Natural killer cell treated with Interleukin-12 subunit alpha and Interleukin-12 subunit beta and Interleukin-15 and Interleukin-18, amount 100 ng/mL, for 72 hours (primary cell): ENCODE data around the gene GMIP. TPM values are rescaled to one million over a fixed set of nuclear protein-coding genes. Genes with fewer than 3 reads are reported as not detected.
"Not testable (repeated sequence)": the region's sequence is repeated elsewhere in the genome, so short reads cannot be mapped to it uniquely, and the experiment has no call there.

Source experiments
- ATAC-seq, 2 donors: fragments of 150-1000 bp; cut with Tn5 transposase in 1 of 2; sonication (Bioruptor Pico), chemical (Tn5 transposase) in 1 of 2; 2 replicates each; pipeline ENCODE4 v1.10.0; 2021
- DNase-seq: peaks from one replicate; pipeline ENCODE4 v3.0.0; 2022; ENCODE audit warnings: low spot score
- H3K27ac Mint-ChIP-seq, 2 donors: 1 replicate in 1 of 2; 2 replicates in 1 of 2; pipeline ENCODE4 v1.8.0; 2022; ENCODE audit warnings: mixed read lengths in 2 of 2, mild to moderate bottlenecking in 1 of 2, moderate library complexity in 1 of 2
- H3K27me3 Mint-ChIP-seq, 2 donors: 1 replicate in 1 of 2; 2 replicates in 1 of 2; pipeline ENCODE4 v1.8.0; 2022; ENCODE audit warnings: mixed read lengths in 2 of 2
- H3K36me3 Mint-ChIP-seq: one replicate; pipeline ENCODE4 v1.8.0; 2022; ENCODE audit warnings: mixed read lengths
- H3K4me1 Mint-ChIP-seq, 2 donors: 1 replicate in 1 of 2; 2 replicates in 1 of 2; pipeline ENCODE4 v1.8.0; 2022; ENCODE audit warnings: low read depth in 2 of 2, mixed read lengths in 2 of 2, mild to moderate bottlenecking in 1 of 2
- H3K4me3 Mint-ChIP-seq: one replicate; pipeline ENCODE4 v1.8.0; 2022; ENCODE audit warnings: mixed read lengths
- H3K9me3 Mint-ChIP-seq: 2 replicates; pipeline ENCODE4 v1.8.0; 2022; ENCODE audit warnings: mixed read lengths
- total RNA-seq, 2 donors: library from RNA; stranded (reverse); gene quantifications; one replicate each; pipeline ENCODE4 v1.2.3, GENCODE V29; 2022

GMIP gene, protein sequence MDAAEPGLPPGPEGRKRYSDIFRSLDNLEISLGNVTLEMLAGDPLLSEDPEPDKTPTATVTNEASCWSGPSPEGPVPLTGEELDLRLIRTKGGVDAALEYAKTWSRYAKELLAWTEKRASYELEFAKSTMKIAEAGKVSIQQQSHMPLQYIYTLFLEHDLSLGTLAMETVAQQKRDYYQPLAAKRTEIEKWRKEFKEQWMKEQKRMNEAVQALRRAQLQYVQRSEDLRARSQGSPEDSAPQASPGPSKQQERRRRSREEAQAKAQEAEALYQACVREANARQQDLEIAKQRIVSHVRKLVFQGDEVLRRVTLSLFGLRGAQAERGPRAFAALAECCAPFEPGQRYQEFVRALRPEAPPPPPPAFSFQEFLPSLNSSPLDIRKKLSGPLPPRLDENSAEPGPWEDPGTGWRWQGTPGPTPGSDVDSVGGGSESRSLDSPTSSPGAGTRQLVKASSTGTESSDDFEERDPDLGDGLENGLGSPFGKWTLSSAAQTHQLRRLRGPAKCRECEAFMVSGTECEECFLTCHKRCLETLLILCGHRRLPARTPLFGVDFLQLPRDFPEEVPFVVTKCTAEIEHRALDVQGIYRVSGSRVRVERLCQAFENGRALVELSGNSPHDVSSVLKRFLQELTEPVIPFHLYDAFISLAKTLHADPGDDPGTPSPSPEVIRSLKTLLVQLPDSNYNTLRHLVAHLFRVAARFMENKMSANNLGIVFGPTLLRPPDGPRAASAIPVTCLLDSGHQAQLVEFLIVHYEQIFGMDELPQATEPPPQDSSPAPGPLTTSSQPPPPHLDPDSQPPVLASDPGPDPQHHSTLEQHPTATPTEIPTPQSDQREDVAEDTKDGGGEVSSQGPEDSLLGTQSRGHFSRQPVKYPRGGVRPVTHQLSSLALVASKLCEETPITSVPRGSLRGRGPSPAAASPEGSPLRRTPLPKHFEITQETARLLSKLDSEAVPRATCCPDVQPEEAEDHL
- 100 to 1,000 TPM in 1 of 2 donors, 10 to 100 TPM in 1; 87.2 to 112 TPM for total RNA-seq

DNA sequence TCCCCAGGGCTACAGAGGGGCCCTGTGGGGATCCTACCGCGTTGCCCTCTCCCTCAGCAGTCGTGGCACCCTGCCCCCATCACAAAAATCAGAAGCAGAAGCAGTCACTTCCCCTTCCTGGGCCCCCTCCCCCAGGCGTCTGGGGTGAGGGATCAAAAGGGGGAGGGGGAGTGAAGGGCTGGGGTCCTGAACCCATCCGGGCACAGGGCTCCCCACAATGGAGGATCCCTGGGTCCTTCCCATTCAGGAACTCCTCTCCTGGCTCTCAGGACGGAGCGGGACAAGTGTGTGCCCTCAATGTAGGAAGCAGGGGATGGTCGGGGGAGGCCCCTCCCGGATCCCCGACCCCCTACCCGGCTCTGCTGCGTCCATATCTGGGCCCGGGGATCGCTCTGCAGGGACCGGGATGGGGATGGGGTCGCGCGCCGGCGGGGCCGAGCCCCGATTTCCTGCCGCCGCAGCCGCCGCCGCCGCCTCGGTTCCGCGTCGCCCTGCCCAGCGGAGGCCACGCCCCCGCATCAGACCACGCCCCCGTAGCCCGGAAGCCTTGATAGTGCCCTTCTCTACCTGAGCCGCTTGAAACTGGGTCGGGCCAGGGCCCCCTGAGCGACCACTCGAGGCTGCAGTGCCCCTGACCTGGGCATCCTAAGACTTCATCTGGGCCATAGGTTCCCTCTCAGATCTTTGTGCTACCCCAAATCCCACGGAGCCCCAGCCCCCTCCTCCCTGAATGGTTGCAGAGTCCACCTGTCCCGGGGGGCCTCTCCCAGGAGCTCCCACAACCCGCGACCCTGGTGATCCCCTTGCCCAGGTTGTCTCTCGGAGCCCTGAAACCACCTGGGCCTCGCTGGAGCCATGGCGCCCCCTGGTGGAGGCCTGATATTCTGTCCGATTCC is at the start of gene GMIP:
TSS of gene GMIP (minus strand) at position 500 of the 896 bp plus-strand sequence. CDS start at position 372, 128 bp downstream.
- ATAC-seq: peak; percentile 89 to 92
- H3K27ac Mint-ChIP-seq: peak within 1 kb of the TSS; percentile 96 to 99
- no peaks in the 10 kb centered on the region for H3K27me3 Mint-ChIP-seq
- H3K9me3 Mint-ChIP-seq: no peaks in the 10 kb centered on the region
- H3K36me3 Mint-ChIP-seq: peaks cover 6% of the 10 kb centered on the region
- H3K4me3 Mint-ChIP-seq: peak within 1 kb of the TSS; percentile 100
- peaks cover 14 to 25% of the 10 kb centered on the region in 2 donors for H3K4me1 Mint-ChIP-seq
- peak; percentile 89 for DNase-seq

DNA sequence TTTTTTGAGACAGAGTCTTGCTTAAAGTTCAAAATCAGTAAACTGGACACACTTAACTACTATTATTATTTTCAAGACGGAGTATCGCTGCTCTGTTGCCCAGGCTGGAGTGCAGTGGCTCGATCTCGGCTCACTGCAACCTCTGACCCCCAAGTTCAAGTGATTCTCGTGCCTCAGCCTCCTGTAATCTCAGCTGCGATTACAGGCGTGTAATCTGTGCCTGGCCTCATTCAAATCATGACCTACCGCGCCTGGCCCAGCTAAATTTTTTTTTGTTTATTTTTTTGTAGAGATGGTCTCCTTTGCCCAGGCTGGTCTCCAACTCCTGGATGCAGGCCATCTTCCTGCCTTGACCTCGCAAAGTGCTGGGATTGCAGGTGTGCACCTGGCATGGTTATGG is 48.2 kb upstream of the GMIP start:
- Mint-ChIP-seq H3K4me1 (no peaks in the 10 kb centered on the region), H3K27me3 (no peaks in the 10 kb centered on the region), H3K36me3 (peaks cover 6% of the 10 kb centered on the region), H3K9me3 (no peaks in the 10 kb centered on the region), H3K27ac (no peak overlapping the region), H3K4me3 (no peak overlapping the region)
- ATAC-seq (no peak), DNase-seq (no peak)

DNA sequence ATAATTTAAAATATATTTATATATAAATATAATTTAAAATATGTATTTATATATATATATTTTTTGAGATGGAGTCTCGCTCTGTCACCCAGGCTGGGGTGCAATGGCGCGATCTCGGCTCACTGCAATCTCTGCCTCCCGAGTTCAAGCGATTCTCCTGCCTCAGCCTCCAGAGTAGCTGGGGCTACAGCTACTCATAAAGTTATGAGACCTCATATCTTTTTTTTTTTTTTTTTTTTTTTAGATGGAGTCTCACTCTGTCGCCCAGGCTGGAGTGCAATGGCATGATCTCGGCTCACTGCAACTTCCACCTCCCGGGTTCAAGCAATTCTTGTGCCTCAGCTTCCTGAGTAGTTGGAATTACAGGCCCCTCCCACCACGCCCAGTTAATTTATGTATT is 45.6 kb upstream of the GMIP start:
- H3K4me3 Mint-ChIP-seq, ATAC-seq, H3K27ac Mint-ChIP-seq, H3K27me3 Mint-ChIP-seq, H3K4me1 Mint-ChIP-seq, DNase-seq, H3K9me3 Mint-ChIP-seq: not testable (repeated sequence)
- H3K36me3 Mint-ChIP-seq: peaks cover 12% of the 10 kb centered on the region

DNA sequence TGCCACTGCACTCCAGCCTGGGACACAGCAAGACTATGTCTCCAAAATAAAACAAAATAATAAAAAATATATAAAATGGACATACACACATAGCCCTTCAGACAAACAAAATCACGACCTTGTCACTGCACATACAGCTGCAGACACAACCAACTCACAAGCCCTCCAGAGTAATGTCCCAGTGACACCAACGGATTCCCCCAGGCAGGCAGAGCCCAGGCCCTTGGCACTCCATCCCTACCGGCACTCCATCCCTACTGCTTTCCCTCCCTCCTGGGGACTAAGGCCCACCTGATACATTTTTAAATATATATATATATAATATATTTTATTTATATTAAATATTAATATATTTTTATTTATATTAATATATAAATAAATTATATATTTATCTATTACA is 43.6 kb upstream of the GMIP start:
- Mint-ChIP-seq H3K4me1 (peaks cover 0 to 4% of the 10 kb centered on the region in 2 donors), H3K27ac (no peak overlapping the region), H3K27me3 (no peaks in the 10 kb centered on the region), H3K36me3 (peaks cover 26% of the 10 kb centered on the region), H3K9me3 (peaks cover 9% of the 10 kb centered on the region), H3K4me3 (no peak overlapping the region)
- DNase-seq: no peak
- no peak for ATAC-seq

DNA sequence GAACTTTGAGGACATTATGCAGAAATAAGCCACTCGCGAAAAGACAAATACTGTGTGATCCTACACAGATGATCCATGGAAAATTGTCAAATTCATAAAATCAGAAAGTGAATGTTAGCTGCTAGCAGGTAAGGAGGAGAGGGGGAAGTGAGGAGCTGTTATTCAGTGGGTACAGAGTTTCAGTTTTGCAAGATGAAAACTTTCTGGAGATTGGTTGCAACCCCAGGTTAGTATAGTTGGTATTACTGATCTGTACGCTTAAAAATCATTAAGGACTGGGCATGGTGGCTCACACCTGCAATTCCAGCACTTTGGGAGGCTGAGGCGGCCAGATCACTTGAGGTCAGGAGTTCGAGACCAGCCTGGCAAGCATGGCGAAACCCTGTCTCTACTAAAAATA is 43.1 kb upstream of the GMIP start:
- no peaks in the 10 kb centered on the region for H3K27me3 Mint-ChIP-seq
- H3K9me3 Mint-ChIP-seq: peaks cover 9% of the 10 kb centered on the region
- DNase-seq: no peak
- H3K27ac Mint-ChIP-seq: no peak overlapping the region
- H3K4me1 Mint-ChIP-seq: peaks cover 0 to 4% of the 10 kb centered on the region in 2 donors
- no peak for ATAC-seq
- H3K36me3 Mint-ChIP-seq: peaks cover 26% of the 10 kb centered on the region
- H3K4me3 Mint-ChIP-seq: no peak overlapping the region

DNA sequence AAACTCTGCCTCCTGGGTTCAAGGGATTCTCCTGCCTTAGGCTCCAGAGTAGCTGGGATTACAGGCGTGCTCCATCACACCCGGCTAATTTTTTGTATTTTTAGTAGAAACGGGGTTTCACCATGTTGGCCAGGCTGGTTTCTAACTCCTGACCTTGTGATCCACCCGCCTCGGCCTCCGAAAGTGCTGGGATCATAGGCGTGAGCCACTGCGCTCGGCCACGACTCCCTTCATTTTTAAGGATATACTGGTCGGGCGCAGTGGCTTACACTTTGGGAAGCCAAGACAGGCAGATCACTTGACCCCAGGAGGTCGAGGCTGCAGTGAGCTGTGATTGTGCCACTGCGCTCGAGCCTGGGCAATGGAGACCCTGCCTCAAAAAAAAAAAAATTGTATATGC is 42.7 kb upstream of the GMIP start:
- H3K4me1 Mint-ChIP-seq, ATAC-seq, H3K27ac Mint-ChIP-seq, H3K9me3 Mint-ChIP-seq, H3K4me3 Mint-ChIP-seq, H3K27me3 Mint-ChIP-seq, DNase-seq: not testable (repeated sequence)
- H3K36me3 Mint-ChIP-seq: peaks cover 30% of the 10 kb centered on the region

DNA sequence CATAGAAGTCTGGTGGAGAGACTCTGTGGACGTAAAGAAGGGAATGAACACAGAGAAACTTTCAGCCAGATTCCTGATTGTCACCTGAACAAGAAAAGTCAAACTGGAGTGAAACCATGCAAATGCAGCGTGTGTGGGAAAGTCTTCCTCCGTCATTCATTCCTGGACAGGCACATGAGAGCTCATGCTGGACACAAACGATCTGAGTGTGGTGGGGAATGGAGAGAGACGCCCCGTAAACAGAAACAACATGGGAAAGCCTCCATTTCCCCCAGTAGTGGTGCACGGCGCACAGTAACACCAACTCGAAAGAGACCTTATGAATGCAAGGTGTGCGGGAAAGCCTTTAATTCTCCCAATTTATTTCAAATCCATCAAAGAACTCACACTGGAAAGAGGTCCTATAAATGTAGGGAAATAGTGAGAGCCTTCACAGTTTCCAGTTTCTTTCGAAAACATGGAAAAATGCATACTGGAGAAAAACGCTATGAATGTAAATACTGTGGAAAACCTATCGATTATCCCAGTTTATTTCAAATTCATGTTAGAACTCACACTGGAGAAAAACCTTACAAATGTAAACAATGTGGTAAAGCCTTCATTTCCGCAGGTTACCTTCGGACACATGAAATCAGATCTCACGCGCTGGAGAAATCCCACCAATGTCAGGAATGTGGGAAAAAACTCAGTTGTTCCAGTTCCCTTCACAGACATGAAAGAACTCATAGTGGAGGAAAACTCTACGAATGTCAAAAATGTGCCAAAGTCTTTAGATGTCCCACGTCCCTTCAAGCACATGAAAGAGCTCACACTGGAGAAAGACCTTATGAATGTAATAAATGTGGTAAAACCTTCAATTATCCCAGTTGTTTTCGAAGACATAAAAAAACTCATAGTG is 36.0 kb upstream of the GMIP start:
- no peak overlapping the region for H3K27ac Mint-ChIP-seq
- DNase-seq (no peak), ATAC-seq (no peak)
- H3K4me3 Mint-ChIP-seq: no peak overlapping the region
- no peaks in the 10 kb centered on the region for H3K27me3 Mint-ChIP-seq
- peaks cover 10 to 21% of the 10 kb centered on the region in 2 donors for H3K4me1 Mint-ChIP-seq
- peaks cover 6% of the 10 kb centered on the region for H3K9me3 Mint-ChIP-seq
- H3K36me3 Mint-ChIP-seq: peaks cover 68% of the 10 kb centered on the region

DNA sequence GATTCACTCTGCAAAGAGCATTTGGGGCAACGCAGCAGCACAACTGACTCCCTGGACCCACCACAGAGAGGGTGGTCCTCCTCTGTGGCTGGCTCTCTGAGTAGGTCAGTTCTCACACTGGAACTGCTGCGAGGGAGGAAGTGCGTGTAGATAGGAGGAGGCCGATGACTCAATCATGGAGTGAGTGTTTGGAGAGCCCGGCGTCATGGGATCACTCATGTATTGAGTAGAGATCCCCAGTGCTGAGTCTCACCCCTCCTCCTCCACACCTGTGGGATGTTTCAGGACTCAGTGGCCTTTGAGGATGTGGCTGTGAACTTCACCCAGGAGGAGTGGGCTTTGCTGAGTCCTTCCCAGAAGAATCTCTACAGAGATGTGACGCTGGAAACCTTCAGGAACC is 34.1 kb upstream of the GMIP start:
- peaks cover 10 to 22% of the 10 kb centered on the region in 2 donors for H3K4me1 Mint-ChIP-seq
- H3K36me3 Mint-ChIP-seq: peaks cover 57% of the 10 kb centered on the region
- no peaks in the 10 kb centered on the region for H3K27me3 Mint-ChIP-seq
- H3K9me3 Mint-ChIP-seq: peaks cover 3% of the 10 kb centered on the region
- H3K4me3 Mint-ChIP-seq: no peak overlapping the region
- DNase-seq (no peak), ATAC-seq (no peak)
- H3K27ac Mint-ChIP-seq: peak overlapping the region in 1 of 2 donors; percentile 39

DNA sequence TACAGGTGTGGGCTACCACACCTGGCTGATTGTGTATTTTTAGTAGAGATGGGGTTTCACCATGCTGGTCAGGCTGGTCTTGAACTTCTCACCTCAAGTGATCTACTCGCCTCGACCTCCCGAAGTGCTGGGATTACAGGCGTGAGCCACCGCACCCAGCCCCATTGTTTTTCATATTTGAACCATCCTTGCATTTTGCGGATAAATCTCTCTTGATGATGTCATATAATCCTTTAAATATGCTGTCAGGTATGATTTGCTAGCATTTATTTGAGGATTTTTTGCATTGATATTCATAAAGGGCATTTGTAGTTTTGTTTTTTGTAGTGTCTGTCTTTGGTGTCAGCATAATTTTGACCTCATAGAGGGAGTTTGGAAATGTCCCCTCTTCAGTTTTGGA is 30.9 kb upstream of the GMIP start:
- DNase-seq (no peak), ATAC-seq (no peak)
- peaks cover 39% of the 10 kb centered on the region for H3K36me3 Mint-ChIP-seq
- peaks cover 18 to 31% of the 10 kb centered on the region in 2 donors for H3K4me1 Mint-ChIP-seq
- H3K9me3 Mint-ChIP-seq: no peaks in the 10 kb centered on the region
- H3K27me3 Mint-ChIP-seq: no peaks in the 10 kb centered on the region
- no peak overlapping the region for H3K27ac Mint-ChIP-seq
- H3K4me3 Mint-ChIP-seq: no peak overlapping the region

DNA sequence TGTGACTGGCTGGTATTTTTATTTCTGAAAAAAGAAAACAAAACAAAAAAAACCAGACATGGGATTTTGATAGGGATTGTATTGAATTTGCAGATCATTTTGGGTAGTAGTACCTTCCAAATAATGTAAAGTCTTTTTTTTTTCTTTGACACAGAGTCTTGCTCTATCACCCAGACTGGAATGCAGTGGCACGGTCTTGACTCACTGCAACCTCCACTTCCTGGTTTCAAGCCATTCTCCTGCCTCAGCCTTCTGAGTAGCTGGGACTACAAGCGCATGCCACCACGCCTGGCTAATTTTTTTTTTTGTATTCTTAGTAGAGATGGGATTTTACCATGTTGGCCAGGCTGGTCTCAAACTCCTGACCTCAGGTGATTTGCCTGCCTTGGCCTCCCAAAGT is 29.4 kb upstream of the GMIP start:
- no peak overlapping the region for H3K27ac Mint-ChIP-seq
- DNase-seq (no peak), ATAC-seq (no peak)
- no peak overlapping the region for H3K4me3 Mint-ChIP-seq
- no peaks in the 10 kb centered on the region for H3K27me3 Mint-ChIP-seq
- peaks cover 26 to 35% of the 10 kb centered on the region in 2 donors for H3K4me1 Mint-ChIP-seq
- H3K36me3 Mint-ChIP-seq: peaks cover 29% of the 10 kb centered on the region
- H3K9me3 Mint-ChIP-seq: no peaks in the 10 kb centered on the region

DNA sequence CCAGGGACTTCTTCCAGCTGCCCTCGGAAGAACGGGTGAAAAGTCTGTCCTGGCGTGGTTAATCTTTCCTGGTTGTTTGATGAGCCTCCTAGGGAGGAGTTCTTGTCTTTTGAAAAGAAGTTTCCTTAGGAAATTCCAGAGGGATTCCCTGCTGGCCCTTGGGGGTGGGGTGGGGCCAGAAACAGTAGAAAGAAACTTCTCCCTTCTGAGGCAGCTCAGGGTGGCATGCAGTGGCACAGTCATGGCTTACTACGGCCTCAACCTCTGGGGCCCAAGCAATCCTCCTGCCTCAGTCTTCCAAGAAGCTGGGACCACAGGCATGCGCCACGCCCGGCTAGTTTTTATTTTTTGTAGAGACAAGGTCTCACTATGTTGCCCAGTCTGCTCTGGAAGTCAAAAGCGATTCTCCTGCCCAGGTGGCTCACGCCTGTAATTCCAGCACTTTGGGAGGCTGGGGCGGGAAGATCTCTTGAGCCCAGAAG is 26.7 kb upstream of the GMIP start:
- peaks cover 19 to 21% of the 10 kb centered on the region in 2 donors for H3K4me1 Mint-ChIP-seq
- H3K27ac Mint-ChIP-seq: peak overlapping the region; percentile 86 to 95
- H3K27me3 Mint-ChIP-seq: no peaks in the 10 kb centered on the region
- DNase-seq (no peak), ATAC-seq (no peak)
- no peaks in the 10 kb centered on the region for H3K9me3 Mint-ChIP-seq
- H3K4me3 Mint-ChIP-seq: peak overlapping the region; percentile 89
- H3K36me3 Mint-ChIP-seq: peaks cover 6% of the 10 kb centered on the region

DNA sequence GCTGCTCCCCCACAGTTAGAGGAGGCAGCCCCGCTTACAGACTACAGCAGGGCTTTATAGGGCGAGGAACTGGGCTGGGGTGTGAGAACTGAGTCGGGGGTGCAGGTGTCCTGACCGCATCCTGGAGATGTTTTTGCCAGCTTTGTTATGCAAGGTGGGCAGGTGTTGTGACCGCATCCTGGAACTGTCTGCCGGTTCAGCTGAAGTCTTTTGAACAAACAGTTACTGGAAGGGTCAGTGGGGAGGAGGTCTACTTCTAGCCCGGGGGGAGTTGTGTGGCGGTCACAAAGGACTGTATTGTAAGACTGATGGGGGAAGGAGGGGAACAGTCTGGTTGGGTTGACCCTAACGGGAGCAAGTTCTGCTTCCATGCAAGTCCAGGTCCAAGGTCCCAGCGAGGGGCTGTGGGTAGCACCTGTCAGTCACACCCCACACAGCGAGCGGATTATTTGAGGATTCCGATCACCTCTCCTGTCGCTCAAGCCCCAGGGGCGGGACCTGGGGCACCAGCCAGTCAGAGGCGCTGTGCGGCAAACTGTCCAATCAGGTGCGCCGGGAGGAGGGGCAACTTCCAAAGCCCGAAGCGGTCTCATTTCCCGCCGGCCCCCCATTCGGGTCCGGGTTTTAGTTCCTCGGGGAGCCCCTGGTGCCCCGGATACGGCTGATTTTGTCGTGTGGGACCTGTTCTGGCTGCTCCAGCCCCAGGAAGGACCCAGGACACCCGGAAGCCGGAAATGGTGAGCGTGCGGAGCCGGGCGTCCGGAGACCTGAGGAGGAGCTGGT is 25.0 kb upstream of the GMIP start, which contains the start of gene ZNF101:
TSS of gene ZNF101 (plus strand) at position 610 of the 783 bp plus-strand sequence. CDS start at position 735, 125 bp downstream.
- peaks cover 15 to 19% of the 10 kb centered on the region in 2 donors for H3K4me1 Mint-ChIP-seq
- peak; percentile 85 to 86 for ATAC-seq

More for the DNA sequence above, 25.0 kb upstream of the GMIP start, which contains the start of gene ZNF101:
- Mint-ChIP-seq H3K4me3 (peak within 1 kb of the TSS; percentile 89), H3K27ac (peak within 1 kb of the TSS; percentile 86 to 95), H3K9me3 (no peaks in the 10 kb centered on the region), H3K27me3 (no peaks in the 10 kb centered on the region), H3K36me3 (no peaks in the 10 kb centered on the region)
- DNase-seq: peak; percentile 97
